Psoas muscle (tissue), 8 donors: ENCODE measurements around the gene SAGE1. TPM values are rescaled to one million over a fixed set of nuclear protein-coding genes. Genes with fewer than 3 reads are reported as not detected.

ENCODE experiments used
- ATAC-seq, 4 donors: fragments of 200-7000 bp; cut with Tn5 transposase; one replicate each; pipeline ENCODE4 v1.9.1; 2020; ENCODE audit warnings: moderate library complexity in 3 of 4, mild to moderate bottlenecking in 2 of 4
- DNase-seq, 2 donors: peaks; one replicate each; pipeline ENCODE4 v3.0.0-alpha.2; 2020
- H3K27ac ChIP-seq: fragments of 200-600 bp; one replicate; pipeline ENCODE4 v1.8.0; 2022
- H3K27me3 ChIP-seq, 3 donors: fragments of 200-600 bp in 1 of 3; one replicate each; pipeline versions ENCODE4 v1.6.1 to v1.8.0; 2013 to 2022; ENCODE audit warnings: low read length in 2 of 3, mild to moderate bottlenecking in 2 of 3, moderate library complexity in 1 of 3; ENCODE audit not compliant: insufficient read depth in 3 of 3
- H3K36me3 ChIP-seq, 2 donors: fragments of 200-600 bp in 1 of 2; one replicate each; pipeline versions ENCODE4 v1.6.1 to v1.8.0; 2013 to 2022; ENCODE audit warnings: low read depth in 1 of 2, mild to moderate bottlenecking in 1 of 2, moderate library complexity in 1 of 2; ENCODE audit not compliant: insufficient read depth in 1 of 2
- H3K4me1 ChIP-seq: fragments of 200-600 bp; one replicate; pipeline ENCODE4 v1.8.0; 2022
- H3K4me3 ChIP-seq: fragments of 200-600 bp; one replicate; pipeline ENCODE4 v1.8.0; 2022; ENCODE audit warnings: mild to moderate bottlenecking
- H3K9me3 ChIP-seq: fragments of 200-600 bp; one replicate; pipeline ENCODE4 v1.8.0; 2022
- CTCF ChIP-seq: fragments of 200-600 bp; IDR thresholded peaks from one replicate; pipeline ENCODE4 v1.8.0; 2022; ENCODE audit warnings: antibody characterized with exemption
- WGBS, 3 donors: extraction: QIAGEN DNeasy Blood & Tissue Kit; methylation state at CpG; one replicate each; pipeline versions ENCODE4 v1.1.6 to v1.1.7; 2013; 5-methylcytosine and 5-hydroxymethylcytosine counted together
- intact Hi-C, 2 donors: fragments of 100-400 bp; cut with DNase I; formaldehyde crosslinking; loops; one replicate each; pipeline versions ENCODE4 v1.11.0 to v1.14.2; 2022
- polyA plus RNA-seq, 3 donors: library from polyadenylated mRNA; stranded (reverse); fragments of 200-250 nt; gene quantifications; one replicate each; pipeline ENCODE4 v1.2.3, GENCODE V29; 2013
- total RNA-seq, 4 donors: library from RNA; stranded (reverse); fragmentation: NEBNext Ultra II Directional in 2 of 4; extraction: Animal tissue kit (Norgen Biotek cat#: 25700) in 2 of 4; gene quantifications; one replicate each; pipeline versions ENCODE4 v1.2.1 to v1.2.4, GENCODE V29; 2021 to 2023
- donor health status: healthy with polysubstance abuse.
- donor health status: DM: no; HTN: no; CAD: no; lungs with moderate emphysema.
- donor health status: Bipolar disorder and iron deficiency.
- donor health status: healthy.
- donor health status: DM: yes; HTN: yes; CAD: no.
- donor health status: DM: no; HTN: no; CAD: no.
- donor health status: DM: no; HTN: no; CAD: no.
- donor health status: DM: yes; HTN: yes; CAD: no.

The SAGE1 gene
- total and polyA plus RNA-seq, 7 donors, result not detected

GRCh38 chrX:135923353-135923752 lies 29.8 kb downstream of the SAGE1 start:
- Histone ChIP-seq H3K9me3 (no peaks in the 10 kb centered on the region), H3K4me3 (no peak overlapping the region), H3K36me3 (no peaks in the 10 kb centered on the region), H3K4me1 (no peaks in the 10 kb centered on the region), H3K27ac (no peak overlapping the region), H3K27me3 (peaks cover 0 to 12% (median 0%) of the 10 kb centered on the region in 3 donors)
- DNase-seq (no peak), ATAC-seq (no peak)
- 43 to 83% (median 80%) methylated on average over 5 of the region's 5 CpGs for WGBS, 3 donors
- no peak for TF ChIP-seq CTCF
- intact Hi-C loops, result no loop called here

GRCh38 chrX:135927897-135928296 lies 34.4 kb downstream of the SAGE1 start:
- no peaks in the 10 kb centered on the region for H3K4me1 ChIP-seq
- H3K9me3 ChIP-seq, result no peaks in the 10 kb centered on the region
- H3K4me3 ChIP-seq, result no peak overlapping the region
- 11 to 29% (median 28%) methylated on average over 2 of the region's 2 CpGs for WGBS, 3 donors
- H3K36me3 ChIP-seq, result no peaks in the 10 kb centered on the region
- H3K27me3 ChIP-seq, result no peaks in the 10 kb centered on the region
- no peak overlapping the region for H3K27ac ChIP-seq
- no peak for TF ChIP-seq CTCF
- no peak for DNase-seq
- intact Hi-C loops, result no loop called here
- no peak for ATAC-seq

DNA sequence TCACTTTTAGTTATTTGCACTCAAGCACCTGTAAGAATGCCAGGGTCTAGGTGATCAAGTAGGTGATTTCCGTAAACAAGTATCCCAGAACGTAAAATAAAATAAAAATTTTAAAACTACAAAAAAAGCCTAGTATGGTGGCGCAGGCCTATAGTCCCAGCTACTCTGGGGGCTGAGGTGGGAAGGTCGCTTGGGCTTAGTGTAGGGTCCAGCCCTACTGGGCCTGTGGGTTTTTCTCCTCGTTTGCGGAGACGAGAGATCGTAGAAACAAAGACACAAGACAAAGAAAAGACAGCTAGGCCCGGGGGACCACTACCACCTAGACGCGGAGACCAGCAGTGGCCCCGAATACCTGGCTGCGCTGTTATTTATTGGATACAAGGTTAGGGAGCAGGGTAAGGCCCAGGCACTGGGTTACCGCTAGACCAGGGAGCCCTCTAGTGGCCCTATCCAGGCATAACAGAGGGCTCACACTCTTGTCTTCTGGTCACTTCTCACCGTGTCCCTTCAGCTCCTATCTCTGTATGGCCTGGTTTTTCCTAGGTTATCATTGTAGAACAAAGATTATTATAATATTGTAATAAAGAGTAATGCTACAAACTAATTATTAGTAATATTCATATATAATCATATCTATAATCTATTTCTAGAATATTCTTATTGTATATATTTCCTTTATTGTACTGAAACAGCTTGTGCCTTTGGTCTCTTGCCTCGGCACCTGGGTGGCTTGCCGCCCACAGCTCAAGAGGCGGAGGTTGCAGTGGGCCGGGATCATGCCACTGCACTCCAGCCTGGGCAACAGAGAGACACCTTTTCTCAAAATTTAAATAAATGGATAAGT lies 38.4 kb downstream of the SAGE1 start:
- Histone ChIP-seq H3K27me3 (no peaks in the 10 kb centered on the region), H3K27ac (no peak overlapping the region), H3K9me3 (no peaks in the 10 kb centered on the region), H3K4me3 (no peak overlapping the region), H3K4me1 (no peaks in the 10 kb centered on the region), H3K36me3 (no peaks in the 10 kb centered on the region)
- 40 to 48% (median 48%) methylated on average over 19 of the region's 19 CpGs for WGBS, 3 donors
- TF ChIP-seq CTCF, result peak; percentile 63
- ATAC-seq (peak in 2 of 4 donors; percentile 56 to 65), DNase-seq (peak; percentile 25 to 56)
- intact Hi-C loops, result loop anchor here in 1 of 2 donors (5.0 kb wide), 1 partner anchor 300 kb away; no protein-coding TSS in a partner anchor

- Histone ChIP-seq H3K4me1 (no peaks in the 10 kb centered on the region), H3K4me3 (no peak overlapping the region), H3K27me3 (no peaks in the 10 kb centered on the region), H3K36me3 (no peaks in the 10 kb centered on the region), H3K27ac (no peak overlapping the region), H3K9me3 (no peaks in the 10 kb centered on the region)
- intact Hi-C loops, result no loop called here
- WGBS, 3 donors, result 69 to 100% (median 92%) methylated on average over 2 of the region's 2 CpGs
- ATAC-seq, result no peak
- DNase-seq, result no peak
- no peak for TF ChIP-seq CTCF
These were observed 51.0 kb downstream of the SAGE1 start for GRCh38 chrX:135944486-135944885.
